PFSK-1 (cell line): ENCODE results near the gene PIM3.

Source experiments
- POLR2AphosphoS5 ChIP-seq: IDR thresholded peaks from 2 replicates; pipeline ENCODE4 v1.6.1; 2012; ENCODE audit warnings: low read depth, mild to moderate bottlenecking, control low read depth, low read length, moderate library complexity
- REST ChIP-seq, 2 experiments: IDR thresholded peaks; 2 replicates each; pipeline versions ENCODE4 v1.6.1 to v1.8.0; 2011 to 2012; ENCODE audit warnings: low read depth in 2 of 2, low read length in 2 of 2, control low read depth in 1 of 2, inconsistent platforms in 1 of 2, mild to moderate bottlenecking in 1 of 2, moderate library complexity in 1 of 2; ENCODE audit not compliant: insufficient read depth in 1 of 2
- SIN3A ChIP-seq: IDR thresholded peaks from 2 replicates; pipeline ENCODE4 v1.6.1; 2012; ENCODE audit warnings: mild to moderate bottlenecking, low read length, moderate library complexity, borderline replicate concordance; ENCODE audit not compliant: insufficient read depth
- TAF1 ChIP-seq: IDR thresholded peaks from 2 replicates; pipeline ENCODE4 v1.6.1; 2012; ENCODE audit warnings: low read length, control low read depth, borderline replicate concordance; ENCODE audit not compliant: insufficient read depth

DNA sequence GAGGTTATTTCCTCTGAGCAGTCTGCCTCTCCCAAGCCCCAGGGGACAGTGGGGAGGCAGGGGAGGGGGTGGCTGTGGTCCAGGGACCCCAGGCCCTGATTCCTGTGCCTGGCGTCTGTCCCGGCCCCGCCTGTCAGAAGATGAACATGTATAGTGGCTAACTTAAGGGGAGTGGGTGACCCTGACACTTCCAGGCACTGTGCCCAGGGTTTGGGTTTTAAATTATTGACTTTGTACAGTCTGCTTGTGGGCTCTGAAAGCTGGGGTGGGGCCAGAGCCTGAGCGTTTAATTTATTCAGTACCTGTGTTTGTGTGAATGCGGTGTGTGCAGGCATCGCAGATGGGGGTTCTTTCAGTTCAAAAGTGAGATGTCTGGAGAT lies 3.1 kb downstream of the PIM3 start:
- TF ChIP-seq POLR2AphosphoS5 (no peak; the same call in 1 of the 2 replicates), TAF1 (no peak), REST (IDR thresholded peaks at IDR 0.05; ENCODE audit: insufficient read depth in 1 of 2, low read depth in 2 of 2, low read length in 2 of 2) (no peak), SIN3A (no peak)
